DND-41 (cell line): Measurements from ENCODE around the gene KLF6.

Source experiments
- EZH2 ChIP-seq: IDR thresholded peaks from 3 replicates; pipeline ENCODE4 v1.6.1; 2012; ENCODE audit warnings: borderline replicate concordance, low read depth, mild to moderate bottlenecking, moderate library complexity, low read length, inconsistent platforms; ENCODE audit not compliant: severe bottlenecking
- TF ChIP-seq, protein P1 (sequence below): IDR thresholded peaks from 2 replicates; pipeline ENCODE4 v1.5.1; 2012; ENCODE audit warnings: borderline replicate concordance, low read length, moderate library complexity, mild to moderate bottlenecking; ENCODE audit not compliant: poor library complexity, severe bottlenecking; ENCODE audit errors: extremely low read depth

- TF ChIP-seq EZH2 = no peak
- TF ChIP-seq, protein P1, sequence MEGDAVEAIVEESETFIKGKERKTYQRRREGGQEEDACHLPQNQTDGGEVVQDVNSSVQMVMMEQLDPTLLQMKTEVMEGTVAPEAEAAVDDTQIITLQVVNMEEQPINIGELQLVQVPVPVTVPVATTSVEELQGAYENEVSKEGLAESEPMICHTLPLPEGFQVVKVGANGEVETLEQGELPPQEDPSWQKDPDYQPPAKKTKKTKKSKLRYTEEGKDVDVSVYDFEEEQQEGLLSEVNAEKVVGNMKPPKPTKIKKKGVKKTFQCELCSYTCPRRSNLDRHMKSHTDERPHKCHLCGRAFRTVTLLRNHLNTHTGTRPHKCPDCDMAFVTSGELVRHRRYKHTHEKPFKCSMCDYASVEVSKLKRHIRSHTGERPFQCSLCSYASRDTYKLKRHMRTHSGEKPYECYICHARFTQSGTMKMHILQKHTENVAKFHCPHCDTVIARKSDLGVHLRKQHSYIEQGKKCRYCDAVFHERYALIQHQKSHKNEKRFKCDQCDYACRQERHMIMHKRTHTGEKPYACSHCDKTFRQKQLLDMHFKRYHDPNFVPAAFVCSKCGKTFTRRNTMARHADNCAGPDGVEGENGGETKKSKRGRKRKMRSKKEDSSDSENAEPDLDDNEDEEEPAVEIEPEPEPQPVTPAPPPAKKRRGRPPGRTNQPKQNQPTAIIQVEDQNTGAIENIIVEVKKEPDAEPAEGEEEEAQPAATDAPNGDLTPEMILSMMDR = no peak
These were observed 28.7 kb downstream of the KLF6 start for GRCh38 chr10:3756360-3756740.
